Ishikawa (cell line): ENCODE measurements around the gene TIPARP.

ENCODE experiments used
- CEBPB ChIP-seq: IDR thresholded peaks from 2 replicates; pipeline ENCODE4 v1.6.1; 2012
- CREB1 ChIP-seq: IDR thresholded peaks from 2 replicates; pipeline ENCODE4 v1.6.1; 2012; ENCODE audit warnings: low read depth
- EGR1 ChIP-seq: IDR thresholded peaks from 2 replicates; pipeline ENCODE4 v1.6.1; 2012
- EP300 ChIP-seq: IDR thresholded peaks from 2 replicates; pipeline ENCODE4 v1.6.1; 2012; ENCODE audit warnings: borderline replicate concordance
- FOXM1 ChIP-seq: IDR thresholded peaks from 2 replicates; pipeline ENCODE4 v1.6.1; 2012; ENCODE audit warnings: low read depth, borderline replicate concordance
- NFIC ChIP-seq: IDR thresholded peaks from 2 replicates; pipeline ENCODE4 v1.6.1; 2012
- RAD21 ChIP-seq: IDR thresholded peaks from 2 replicates; pipeline ENCODE4 v1.6.1; 2012; ENCODE audit warnings: low read depth
- TAF1 ChIP-seq: IDR thresholded peaks from 2 replicates; pipeline ENCODE4 v1.6.1; 2012; ENCODE audit warnings: low read depth, mild to moderate bottlenecking
- TCF12 ChIP-seq: IDR thresholded peaks from 2 replicates; pipeline ENCODE4 v1.6.1; 2012; ENCODE audit warnings: low read depth
- TEAD4 ChIP-seq: IDR thresholded peaks from 2 replicates; pipeline ENCODE4 v1.6.1; 2012
- YY1 ChIP-seq: IDR thresholded peaks from 2 replicates; pipeline ENCODE4 v1.6.1; 2012; ENCODE audit warnings: low read depth
- ZBTB7A ChIP-seq: IDR thresholded peaks from 2 replicates; pipeline ENCODE4 v1.6.1; 2012; ENCODE audit warnings: low read depth
- TF ChIP-seq, protein P1 (sequence below): IDR thresholded peaks from 2 replicates; pipeline ENCODE4 v1.6.1; 2012
- TF ChIP-seq, protein P2 (sequence below): IDR thresholded peaks from 2 replicates; pipeline ENCODE4 v1.6.1; 2012
- TF ChIP-seq, protein P3 (sequence below): IDR thresholded peaks from 2 replicates; pipeline ENCODE4 v1.6.1; 2012; ENCODE audit warnings: low read depth, mild to moderate bottlenecking

TIPARP gene

DNA sequence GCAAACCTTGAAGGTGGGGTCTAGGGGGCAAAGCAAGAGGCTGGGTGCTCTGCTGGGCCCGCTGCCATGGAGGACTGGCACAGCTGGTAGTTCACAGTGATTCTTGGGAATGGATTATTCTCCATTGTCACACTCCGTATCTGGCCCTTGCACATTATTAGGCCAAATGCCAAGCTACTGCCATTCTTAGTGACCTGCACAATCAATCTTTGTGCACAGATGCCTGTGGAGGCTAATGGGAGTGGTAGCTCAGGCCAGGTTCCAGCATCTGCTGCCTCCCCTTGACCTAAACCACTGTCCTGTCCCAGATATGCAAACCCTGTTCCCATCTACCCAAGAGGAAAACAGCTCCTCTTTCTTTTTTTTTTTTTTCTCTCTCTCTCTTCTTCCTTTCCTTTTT lies 67.5 kb downstream of the TIPARP start:
- TF ChIP-seq RAD21 (no peak), TCF12 (no peak), NFIC (no peak), CREB1 (no peak), TAF1 (no peak), ZBTB7A (no peak), EP300 (no peak), TEAD4 (no peak)
- TF ChIP-seq, protein P1, sequence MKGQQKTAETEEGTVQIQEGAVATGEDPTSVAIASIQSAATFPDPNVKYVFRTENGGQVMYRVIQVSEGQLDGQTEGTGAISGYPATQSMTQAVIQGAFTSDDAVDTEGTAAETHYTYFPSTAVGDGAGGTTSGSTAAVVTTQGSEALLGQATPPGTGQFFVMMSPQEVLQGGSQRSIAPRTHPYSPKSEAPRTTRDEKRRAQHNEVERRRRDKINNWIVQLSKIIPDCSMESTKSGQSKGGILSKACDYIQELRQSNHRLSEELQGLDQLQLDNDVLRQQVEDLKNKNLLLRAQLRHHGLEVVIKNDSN = no peak
- TF ChIP-seq, protein P2, sequence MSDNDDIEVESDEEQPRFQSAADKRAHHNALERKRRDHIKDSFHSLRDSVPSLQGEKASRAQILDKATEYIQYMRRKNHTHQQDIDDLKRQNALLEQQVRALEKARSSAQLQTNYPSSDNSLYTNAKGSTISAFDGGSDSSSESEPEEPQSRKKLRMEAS = no peak
- TF ChIP-seq, protein P3, sequence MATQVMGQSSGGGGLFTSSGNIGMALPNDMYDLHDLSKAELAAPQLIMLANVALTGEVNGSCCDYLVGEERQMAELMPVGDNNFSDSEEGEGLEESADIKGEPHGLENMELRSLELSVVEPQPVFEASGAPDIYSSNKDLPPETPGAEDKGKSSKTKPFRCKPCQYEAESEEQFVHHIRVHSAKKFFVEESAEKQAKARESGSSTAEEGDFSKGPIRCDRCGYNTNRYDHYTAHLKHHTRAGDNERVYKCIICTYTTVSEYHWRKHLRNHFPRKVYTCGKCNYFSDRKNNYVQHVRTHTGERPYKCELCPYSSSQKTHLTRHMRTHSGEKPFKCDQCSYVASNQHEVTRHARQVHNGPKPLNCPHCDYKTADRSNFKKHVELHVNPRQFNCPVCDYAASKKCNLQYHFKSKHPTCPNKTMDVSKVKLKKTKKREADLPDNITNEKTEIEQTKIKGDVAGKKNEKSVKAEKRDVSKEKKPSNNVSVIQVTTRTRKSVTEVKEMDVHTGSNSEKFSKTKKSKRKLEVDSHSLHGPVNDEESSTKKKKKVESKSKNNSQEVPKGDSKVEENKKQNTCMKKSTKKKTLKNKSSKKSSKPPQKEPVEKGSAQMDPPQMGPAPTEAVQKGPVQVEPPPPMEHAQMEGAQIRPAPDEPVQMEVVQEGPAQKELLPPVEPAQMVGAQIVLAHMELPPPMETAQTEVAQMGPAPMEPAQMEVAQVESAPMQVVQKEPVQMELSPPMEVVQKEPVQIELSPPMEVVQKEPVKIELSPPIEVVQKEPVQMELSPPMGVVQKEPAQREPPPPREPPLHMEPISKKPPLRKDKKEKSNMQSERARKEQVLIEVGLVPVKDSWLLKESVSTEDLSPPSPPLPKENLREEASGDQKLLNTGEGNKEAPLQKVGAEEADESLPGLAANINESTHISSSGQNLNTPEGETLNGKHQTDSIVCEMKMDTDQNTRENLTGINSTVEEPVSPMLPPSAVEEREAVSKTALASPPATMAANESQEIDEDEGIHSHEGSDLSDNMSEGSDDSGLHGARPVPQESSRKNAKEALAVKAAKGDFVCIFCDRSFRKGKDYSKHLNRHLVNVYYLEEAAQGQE = no peak

DNA sequence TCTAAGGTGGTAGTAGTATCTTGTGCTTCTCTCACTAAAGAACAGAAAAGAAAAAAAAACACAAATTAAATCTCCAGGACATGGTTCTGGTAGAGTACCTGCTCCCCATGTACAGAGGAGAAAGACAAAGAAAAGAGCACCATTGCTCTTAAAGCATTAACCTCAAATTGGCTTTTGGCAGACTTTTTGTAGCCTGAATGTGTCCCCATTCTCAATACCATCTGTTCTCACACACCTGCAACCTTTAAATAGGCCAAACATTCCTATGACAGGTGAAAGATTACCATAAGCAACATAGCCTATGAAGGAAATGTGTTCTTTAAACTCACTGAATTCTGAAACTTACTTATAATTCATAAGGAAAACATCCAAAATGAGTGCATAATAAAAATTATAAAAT lies 68.0 kb downstream of the TIPARP start:
- TF ChIP-seq CREB1 (no peak), ZBTB7A (no peak), TAF1 (no peak), TCF12 (no peak), EP300 (no peak), NFIC (no peak), FOXM1 (no peak), CEBPB (no peak)
- TF ChIP-seq, protein P3 = no peak

DNA sequence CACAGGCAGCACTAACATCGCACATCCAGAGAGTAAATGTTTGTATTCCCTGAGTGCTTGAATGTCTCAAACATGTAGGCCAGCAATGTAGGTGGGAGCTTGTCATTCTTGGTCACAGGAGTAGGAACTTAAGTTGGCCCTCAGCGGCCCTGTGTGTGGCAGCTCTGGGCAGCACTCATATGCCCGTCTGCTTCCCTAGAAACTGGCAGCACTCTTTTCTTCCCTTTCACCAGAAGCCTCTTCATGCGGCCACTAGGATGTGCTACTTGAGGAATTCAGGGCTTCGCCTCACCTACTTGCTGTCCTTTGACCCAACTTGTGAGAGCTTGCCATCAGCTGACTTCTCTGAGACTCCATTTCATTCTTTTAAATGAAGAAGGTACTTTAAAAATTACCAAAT lies 69.5 kb downstream of the TIPARP start:
- TF ChIP-seq EP300 (no peak), EGR1 (no peak), TCF12 (no peak), CEBPB (no peak), FOXM1 (no peak), YY1 (no peak)

DNA sequence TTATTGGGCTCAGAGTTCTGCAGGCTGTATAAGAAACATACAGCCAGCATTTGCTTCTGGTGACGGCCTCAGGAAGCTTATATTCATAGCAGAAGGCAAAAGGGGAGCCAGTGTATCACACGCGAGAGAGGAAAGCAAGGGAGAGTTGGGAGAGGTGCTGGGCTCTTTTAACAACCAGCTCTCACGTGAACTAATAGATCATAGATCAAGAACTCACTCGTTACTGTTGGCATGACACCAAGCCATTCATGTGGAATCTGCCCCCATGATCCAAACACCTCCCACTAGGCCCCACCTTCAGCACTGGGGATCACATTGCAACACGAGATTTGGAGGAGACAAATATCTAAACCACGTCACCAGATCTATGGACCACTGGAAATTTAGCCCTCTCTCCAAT lies 70.2 kb downstream of the TIPARP start:
- TF ChIP-seq, protein P1 = no peak
- TF ChIP-seq, protein P2 = no peak
- TF ChIP-seq FOXM1 (no peak), CEBPB (no peak), TAF1 (no peak), NFIC (no peak), EGR1 (no peak), ZBTB7A (no peak), CREB1 (no peak), TEAD4 (no peak), YY1 (no peak), TCF12 (no peak), RAD21 (no peak), EP300 (no peak)
- TF ChIP-seq, protein P3 = no peak

DNA sequence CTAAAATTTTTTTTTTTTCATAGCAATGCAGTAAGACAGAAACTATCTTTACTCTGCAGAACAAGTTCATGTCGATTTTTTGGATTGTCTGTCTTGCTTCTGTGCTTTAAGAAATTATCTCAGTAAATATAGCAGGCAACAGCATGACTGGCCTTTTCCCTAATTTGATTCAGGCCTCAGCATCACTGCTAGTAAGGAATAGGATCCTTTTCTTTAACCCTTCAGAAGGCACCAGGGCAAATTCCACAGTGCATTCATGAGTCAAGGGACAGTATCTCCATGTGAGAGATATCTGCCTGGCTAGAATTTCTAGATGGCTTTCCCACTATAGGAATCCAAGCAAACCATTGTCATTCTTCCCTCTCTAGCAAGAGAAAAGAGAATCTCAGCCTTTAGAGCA lies 71.4 kb downstream of the TIPARP start:
- TF ChIP-seq TEAD4 = no peak
- no peak for TF ChIP-seq CEBPB
- TF ChIP-seq, protein P2 = no peak
- no peak for TF ChIP-seq TAF1
- no peak for TF ChIP-seq NFIC
- no peak for TF ChIP-seq EP300
- no peak for TF ChIP-seq ZBTB7A
- no peak for TF ChIP-seq TCF12
- TF ChIP-seq, protein P1 = no peak
- no peak for TF ChIP-seq EGR1
- TF ChIP-seq FOXM1 = no peak
- TF ChIP-seq RAD21 = no peak
- no peak for TF ChIP-seq CREB1
- no peak for TF ChIP-seq YY1
- TF ChIP-seq, protein P3 = no peak
